Tibial nerve (tissue), 3 donors: ENCODE data around the gene HS6ST3.

Experiments
- CTCF ChIP-seq, 5 experiments: fragments of 200-600 bp in 3 of 5; fragments of 450-650 bp in 2 of 5; sonication (generic) in 3 of 5; IDR thresholded peaks; one replicate each; pipeline ENCODE4 v1.5.1; 2016 to 2019; ENCODE audit warnings: antibody characterized with exemption in 5 of 5, mild to moderate bottlenecking in 3 of 5, moderate library complexity in 2 of 5
- POLR2A ChIP-seq, 2 donors: fragments of 450-650 bp; IDR thresholded peaks; one replicate each; pipeline ENCODE4 v1.6.1; 2017; ENCODE audit warnings: antibody characterized with exemption in 2 of 2, mild to moderate bottlenecking in 2 of 2, moderate library complexity in 2 of 2

GRCh38 chr13:96540670-96541069 lies 450.8 kb downstream of the HS6ST3 start:
- TF ChIP-seq POLR2A (IDR thresholded peaks at IDR 0.05) (no peak), CTCF (IDR thresholded peaks at IDR 0.05) (no peak)
